Cardiac muscle cell (in vitro differentiated cells and primary cell): ENCODE measurements around the gene INPP4A. TPM values are rescaled to one million over a fixed set of nuclear protein-coding genes. Genes with fewer than 3 reads are reported as not detected.
A peak's percentile ranks its signal among the peaks of the same experiment; 100 is the strongest.

Experiments used
- DNase-seq, 2 donors: peaks; one replicate each; pipeline versions ENCODE4 v3.0.0 to v3.0.0-alpha.2; 2010 to 2017; ENCODE audit warnings: low read depth in 1 of 2, low spot score in 1 of 2
- H3K27ac ChIP-seq: fragments of 200-600 bp; sonication (generic); 2 replicates; pipeline ENCODE4 v1.5.1; 2016
- H3K27me3 ChIP-seq: fragments of 200-600 bp; sonication (generic); 2 replicates; pipeline ENCODE4 v1.6.0; 2016; ENCODE audit warnings: control low read depth
- H3K36me3 ChIP-seq: fragments of 200-600 bp; sonication (generic); 2 replicates; pipeline ENCODE4 v1.5.1; 2016; ENCODE audit warnings: control low read depth
- H3K4me1 ChIP-seq: fragments of 200-600 bp; sonication (generic); 2 replicates; pipeline ENCODE4 v1.8.1; 2017; ENCODE audit warnings: low read depth, mild to moderate bottlenecking, mixed run types
- H3K4me3 ChIP-seq: fragments of 200-600 bp; sonication (generic); 2 replicates; pipeline ENCODE4 v1.5.1; 2016; ENCODE audit warnings: mild to moderate bottlenecking
- H3K9me3 ChIP-seq: fragments of 200-600 bp; sonication (generic); 2 replicates; pipeline ENCODE4 v1.5.1; 2017; ENCODE audit warnings: low read depth, mild to moderate bottlenecking, control low read depth
- polyA plus RNA-seq: library from polyadenylated mRNA; unstranded; fragments of >200 nt; fragmentation: Nextera tagmentation; extraction: Ambion mirVana; gene quantifications from 2 replicates; pipeline ENCODE4 v1.2.1, GENCODE V29; 2016
- total RNA-seq: library from RNA; depleted of rRNA; stranded (reverse); fragments of >200 nt; gene quantifications from 2 replicates; pipeline ENCODE4 v1.2.3, GENCODE V29; 2016
- TF ChIP-seq, protein P1 (sequence below): IDR thresholded peaks from 2 replicates; pipeline ENCODE4 v1.5.1; 2012; ENCODE audit warnings: low read depth, mild to moderate bottlenecking, low read length

The INPP4A gene
- total and polyA plus RNA-seq, 2 experiments from 2014 or later, result 11.6 to 25.0 TPM

DNA sequence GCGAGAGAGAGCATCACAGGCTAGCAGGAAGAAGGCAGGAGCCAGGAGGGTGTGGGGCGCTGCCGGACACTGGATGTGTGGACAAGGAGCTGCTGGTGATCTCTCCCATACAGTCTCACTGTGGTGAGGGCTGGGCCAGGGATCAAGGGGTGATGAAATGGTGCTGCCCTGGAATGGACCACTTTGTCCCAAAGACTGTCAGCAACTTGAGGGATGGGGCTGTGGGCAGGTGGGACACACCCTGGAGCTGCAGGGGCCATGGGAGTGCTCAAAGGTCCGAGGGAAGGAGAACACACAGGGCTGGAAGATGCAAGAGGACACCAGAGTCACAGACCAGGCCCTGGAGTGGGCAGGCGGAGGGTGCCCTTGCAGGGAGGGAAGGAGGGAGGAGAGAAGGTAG lies 125.7 kb downstream of the INPP4A start:
- no peaks in the 10 kb centered on the region for H3K27me3 ChIP-seq
- DNase-seq, result no peak
- no peaks in the 10 kb centered on the region for H3K36me3 ChIP-seq
- no peaks in the 10 kb centered on the region for H3K9me3 ChIP-seq
- TF ChIP-seq, protein P1, sequence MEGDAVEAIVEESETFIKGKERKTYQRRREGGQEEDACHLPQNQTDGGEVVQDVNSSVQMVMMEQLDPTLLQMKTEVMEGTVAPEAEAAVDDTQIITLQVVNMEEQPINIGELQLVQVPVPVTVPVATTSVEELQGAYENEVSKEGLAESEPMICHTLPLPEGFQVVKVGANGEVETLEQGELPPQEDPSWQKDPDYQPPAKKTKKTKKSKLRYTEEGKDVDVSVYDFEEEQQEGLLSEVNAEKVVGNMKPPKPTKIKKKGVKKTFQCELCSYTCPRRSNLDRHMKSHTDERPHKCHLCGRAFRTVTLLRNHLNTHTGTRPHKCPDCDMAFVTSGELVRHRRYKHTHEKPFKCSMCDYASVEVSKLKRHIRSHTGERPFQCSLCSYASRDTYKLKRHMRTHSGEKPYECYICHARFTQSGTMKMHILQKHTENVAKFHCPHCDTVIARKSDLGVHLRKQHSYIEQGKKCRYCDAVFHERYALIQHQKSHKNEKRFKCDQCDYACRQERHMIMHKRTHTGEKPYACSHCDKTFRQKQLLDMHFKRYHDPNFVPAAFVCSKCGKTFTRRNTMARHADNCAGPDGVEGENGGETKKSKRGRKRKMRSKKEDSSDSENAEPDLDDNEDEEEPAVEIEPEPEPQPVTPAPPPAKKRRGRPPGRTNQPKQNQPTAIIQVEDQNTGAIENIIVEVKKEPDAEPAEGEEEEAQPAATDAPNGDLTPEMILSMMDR, result no peak
- no peak overlapping the region for H3K4me3 ChIP-seq
- H3K4me1 ChIP-seq, result no peaks in the 10 kb centered on the region
- no peak overlapping the region for H3K27ac ChIP-seq

DNA sequence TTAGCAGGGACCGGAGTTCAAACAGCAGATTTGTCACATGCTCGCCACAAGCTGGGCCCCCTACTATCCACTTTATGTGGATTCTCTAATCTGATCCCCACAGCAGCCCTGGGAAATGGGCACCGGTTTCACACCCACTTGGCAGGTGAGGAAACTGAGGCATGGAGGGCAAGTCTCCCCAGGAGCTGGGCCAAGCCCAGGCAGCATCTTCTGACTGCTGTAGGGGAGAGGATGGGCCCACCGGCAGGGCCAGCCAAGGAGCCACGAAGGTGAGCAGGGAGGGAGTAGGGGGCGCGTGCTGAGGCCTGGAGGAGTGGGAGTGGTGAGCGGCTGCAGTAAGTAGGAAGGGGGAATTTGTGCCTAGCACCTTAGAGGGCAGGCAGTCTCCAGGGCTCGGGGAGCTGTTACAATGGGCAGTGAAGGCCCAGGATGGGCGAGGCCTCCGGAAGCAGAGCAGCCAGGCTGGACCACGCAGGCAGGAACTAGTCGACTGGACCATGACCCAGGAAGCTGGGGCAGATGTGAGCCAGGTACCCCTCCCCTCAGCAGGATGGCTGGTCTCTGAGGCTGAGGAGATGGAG lies 126.6 kb downstream of the INPP4A start:
- Histone ChIP-seq H3K27ac (no peak overlapping the region), H3K4me1 (no peaks in the 10 kb centered on the region), H3K9me3 (no peaks in the 10 kb centered on the region), H3K36me3 (no peaks in the 10 kb centered on the region), H3K27me3 (no peaks in the 10 kb centered on the region), H3K4me3 (no peak overlapping the region)
- DNase-seq, result no peak
- TF ChIP-seq, protein P1, result no peak

DNA sequence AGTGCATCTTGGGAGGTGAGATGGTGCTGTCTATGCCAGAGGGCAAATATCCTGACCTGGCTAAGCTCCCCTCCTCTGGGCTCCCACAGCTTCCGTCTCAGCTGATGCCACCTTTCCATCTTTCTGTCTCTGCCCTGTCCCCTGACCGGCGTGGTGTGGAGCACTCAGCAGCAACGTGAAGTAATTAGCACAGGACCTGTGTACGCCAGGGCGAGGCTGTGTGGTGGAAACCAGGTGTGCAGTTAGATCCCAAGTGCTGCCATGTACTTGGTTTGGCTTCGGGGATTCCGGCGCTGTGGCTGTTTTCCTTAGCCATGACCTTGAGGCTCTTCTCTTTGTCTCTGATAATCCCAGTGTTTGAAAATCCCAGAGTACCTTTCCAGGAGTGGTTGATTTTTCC lies 127.1 kb downstream of the INPP4A start:
- H3K9me3 ChIP-seq, result no peaks in the 10 kb centered on the region
- no peak overlapping the region for H3K27ac ChIP-seq
- no peaks in the 10 kb centered on the region for H3K36me3 ChIP-seq
- TF ChIP-seq, protein P1, result no peak
- no peak overlapping the region for H3K4me3 ChIP-seq
- no peak for DNase-seq
- H3K4me1 ChIP-seq, result no peaks in the 10 kb centered on the region
- H3K27me3 ChIP-seq, result no peaks in the 10 kb centered on the region

DNA sequence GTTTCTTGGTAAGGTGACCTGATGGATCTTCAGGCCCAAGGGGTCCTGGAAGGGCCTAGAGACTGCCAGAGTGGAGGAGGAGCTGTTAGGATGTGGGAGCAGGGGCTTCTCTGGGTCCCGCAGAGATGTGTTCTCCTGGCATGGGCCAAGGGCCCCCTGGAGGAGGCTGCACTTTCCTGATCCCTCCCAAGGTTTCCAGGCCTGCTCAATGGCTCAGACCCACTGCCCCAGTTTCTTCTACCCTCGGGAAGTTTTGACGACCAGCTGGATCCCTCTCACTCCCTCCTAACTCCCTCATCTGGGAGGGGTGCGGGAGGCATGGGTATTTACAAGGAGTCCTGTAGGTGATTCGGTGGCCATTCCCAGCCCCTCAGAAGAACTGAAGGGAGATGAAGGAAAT lies 127.6 kb downstream of the INPP4A start:
- no peak overlapping the region for H3K27ac ChIP-seq
- no peaks in the 10 kb centered on the region for H3K27me3 ChIP-seq
- DNase-seq, result no peak

DNA sequence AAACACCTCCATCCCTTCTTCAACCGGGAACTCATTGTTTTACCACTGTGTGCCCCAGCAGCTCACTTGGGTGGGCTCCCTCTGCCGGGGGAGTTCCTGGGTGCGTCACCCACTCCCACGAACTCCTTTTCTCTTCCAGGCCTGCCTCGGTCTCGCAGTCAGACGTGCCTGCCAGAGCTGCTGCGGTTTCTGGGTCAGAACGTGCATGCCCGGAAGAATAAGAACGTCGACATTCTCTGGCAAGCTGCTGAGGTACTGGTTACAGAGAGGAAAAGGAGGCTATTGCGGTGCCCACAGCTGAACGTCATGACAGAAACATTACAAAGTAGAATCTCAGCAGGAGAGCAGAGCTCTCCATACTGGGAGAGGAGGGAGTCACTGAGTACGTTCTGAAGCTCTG lies 128.0 kb downstream of the INPP4A start:
- DNase-seq, result peak in 1 of 2 donors; percentile 58
- Histone ChIP-seq H3K36me3 (no peaks in the 10 kb centered on the region), H3K4me3 (no peak overlapping the region), H3K9me3 (no peaks in the 10 kb centered on the region), H3K27ac (no peak overlapping the region), H3K27me3 (no peaks in the 10 kb centered on the region), H3K4me1 (no peaks in the 10 kb centered on the region)
- TF ChIP-seq, protein P1, result no peak

More for the DNA sequence above, 127.6 kb downstream of the INPP4A start:
- no peak overlapping the region for H3K4me3 ChIP-seq
- no peaks in the 10 kb centered on the region for H3K36me3 ChIP-seq
- H3K4me1 ChIP-seq, result no peaks in the 10 kb centered on the region
- TF ChIP-seq, protein P1, result no peak
- no peaks in the 10 kb centered on the region for H3K9me3 ChIP-seq
